Ectodermal cell (in vitro differentiated cells): ENCODE measurements around the gene KIZ.

Source experiments
- H3K27ac ChIP-seq: 2 replicates; pipeline ENCODE4 v1.7.0; 2013; ENCODE audit warnings: mild to moderate bottlenecking, low read depth, low read length; ENCODE audit not compliant: insufficient read depth, poor library complexity, severe bottlenecking
- H3K27me3 ChIP-seq: 2 replicates; pipeline ENCODE4 v1.7.0; 2013; ENCODE audit warnings: mild to moderate bottlenecking, low read length; ENCODE audit not compliant: insufficient read depth, control insufficient read depth, poor library complexity, severe bottlenecking
- H3K36me3 ChIP-seq: one replicate; pipeline ENCODE4 v1.7.0; 2013; ENCODE audit warnings: low read length; ENCODE audit not compliant: control insufficient read depth, insufficient read depth
- H3K4me1 ChIP-seq: one replicate; pipeline ENCODE4 v1.7.0; 2013; ENCODE audit warnings: low read length; ENCODE audit not compliant: control insufficient read depth, insufficient read depth
- H3K4me3 ChIP-seq: 2 replicates; pipeline ENCODE4 v1.7.0; 2013; ENCODE audit warnings: low read depth, low read length, control low read depth; ENCODE audit not compliant: insufficient read depth
- H3K9me3 ChIP-seq: 2 replicates; pipeline ENCODE4 v1.7.0; 2013; ENCODE audit warnings: mild to moderate bottlenecking, low read length, moderate library complexity; ENCODE audit not compliant: control insufficient read depth
- WGBS, 2 experiments: methylation state at CpG; one replicate each; pipeline ENCODE4 v1.1.7; 2013; ENCODE audit warnings: missing lambda C conversion rate in 2 of 2; 5-methylcytosine and 5-hydroxymethylcytosine counted together

KIZ gene

DNA sequence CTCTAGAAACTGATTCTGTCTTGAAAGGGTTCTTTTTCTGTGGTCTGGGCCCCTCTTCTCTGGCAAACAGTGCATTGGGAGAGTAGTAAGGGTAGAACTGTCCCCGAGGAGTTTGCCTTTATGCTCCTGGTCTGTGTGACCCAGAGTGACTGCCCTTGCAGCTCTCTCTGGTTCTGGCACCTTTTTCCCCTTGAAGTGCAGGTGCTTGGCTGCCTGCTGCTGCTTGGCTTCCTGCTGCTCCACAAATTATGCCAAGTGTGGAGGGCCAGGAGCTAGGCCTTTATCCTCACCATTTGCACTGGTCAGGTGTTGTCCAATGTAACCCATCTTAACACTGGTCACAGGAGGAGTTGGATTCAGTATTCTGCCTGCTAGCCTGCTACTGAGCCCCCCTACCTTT, 11.2 kb downstream of the KIZ start:
- Histone ChIP-seq H3K27me3 (no peaks in the 10 kb centered on the region), H3K27ac (no peak overlapping the region), H3K4me1 (no peaks in the 10 kb centered on the region), H3K36me3 (no peaks in the 10 kb centered on the region), H3K4me3 (no peak overlapping the region), H3K9me3 (no peaks in the 10 kb centered on the region)
- WGBS, 2 experiments = 90 to 91% methylated on average over 1 of the region's 1 CpG

DNA sequence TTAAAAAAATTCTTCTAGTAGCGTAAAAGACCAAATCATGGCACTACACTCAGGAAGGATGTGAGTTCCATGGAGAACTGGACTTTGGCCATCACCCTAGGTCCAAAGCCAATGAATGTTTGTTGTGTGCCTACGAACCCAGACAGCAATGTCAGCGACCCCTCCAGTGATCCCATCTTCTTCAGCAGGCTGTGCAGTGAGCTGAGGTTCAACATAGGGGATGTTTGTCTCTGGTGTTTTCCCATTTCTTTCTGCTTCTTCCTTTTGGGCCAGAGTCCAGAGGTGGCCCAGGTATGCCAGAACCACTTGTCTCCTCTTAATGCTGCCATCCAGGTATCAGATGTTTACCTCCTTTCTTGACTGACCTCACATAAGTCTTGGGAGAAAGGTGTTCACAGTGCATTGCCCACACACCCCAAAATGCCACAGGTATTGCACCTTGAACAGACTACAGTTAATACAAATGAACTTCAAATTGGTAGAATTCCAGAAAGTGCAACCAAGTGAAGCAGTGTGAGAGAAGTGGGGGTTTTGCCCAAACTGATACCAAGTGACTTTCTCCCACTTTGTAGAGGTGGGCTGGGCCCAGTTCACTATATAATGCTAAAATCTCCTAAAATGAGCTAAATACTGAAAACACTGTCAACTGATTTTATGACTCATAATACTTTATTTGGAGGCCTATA, 14.1 kb downstream of the KIZ start:
- WGBS, 2 experiments = 80 to 84% methylated on average over 3 of the region's 3 CpGs

DNA sequence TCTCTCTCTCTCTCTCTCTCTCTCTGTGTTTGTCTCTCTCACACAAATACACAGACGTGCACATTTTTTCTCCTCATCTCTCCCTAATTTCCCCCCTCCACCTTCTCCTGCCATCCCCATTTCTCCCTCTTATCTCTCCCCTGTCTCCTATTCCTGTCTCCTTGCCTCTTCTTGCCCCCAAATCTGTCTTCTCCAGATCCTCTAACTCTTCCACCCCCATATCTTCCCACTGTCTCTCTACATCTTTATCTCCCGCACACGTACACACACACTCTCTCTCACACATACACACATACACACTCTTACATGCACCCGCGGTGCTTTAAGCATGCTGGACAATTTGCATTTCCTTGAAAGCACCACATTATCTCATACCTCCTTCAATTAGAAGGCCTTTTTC, 15.9 kb downstream of the KIZ start:
- H3K4me3 ChIP-seq = no peak overlapping the region
- H3K9me3 ChIP-seq = no peaks in the 10 kb centered on the region
- WGBS, 2 experiments = 92% methylated on average over 5 of the region's 5 CpGs
- H3K27ac ChIP-seq = no peak overlapping the region
- no peaks in the 10 kb centered on the region for H3K4me1 ChIP-seq
- no peaks in the 10 kb centered on the region for H3K27me3 ChIP-seq
- H3K36me3 ChIP-seq = no peaks in the 10 kb centered on the region

More for the DNA sequence above, 14.1 kb downstream of the KIZ start:
- Histone ChIP-seq H3K27me3 (no peaks in the 10 kb centered on the region), H3K4me3 (no peak overlapping the region), H3K4me1 (no peaks in the 10 kb centered on the region), H3K27ac (no peak overlapping the region), H3K9me3 (no peaks in the 10 kb centered on the region), H3K36me3 (no peaks in the 10 kb centered on the region)

DNA sequence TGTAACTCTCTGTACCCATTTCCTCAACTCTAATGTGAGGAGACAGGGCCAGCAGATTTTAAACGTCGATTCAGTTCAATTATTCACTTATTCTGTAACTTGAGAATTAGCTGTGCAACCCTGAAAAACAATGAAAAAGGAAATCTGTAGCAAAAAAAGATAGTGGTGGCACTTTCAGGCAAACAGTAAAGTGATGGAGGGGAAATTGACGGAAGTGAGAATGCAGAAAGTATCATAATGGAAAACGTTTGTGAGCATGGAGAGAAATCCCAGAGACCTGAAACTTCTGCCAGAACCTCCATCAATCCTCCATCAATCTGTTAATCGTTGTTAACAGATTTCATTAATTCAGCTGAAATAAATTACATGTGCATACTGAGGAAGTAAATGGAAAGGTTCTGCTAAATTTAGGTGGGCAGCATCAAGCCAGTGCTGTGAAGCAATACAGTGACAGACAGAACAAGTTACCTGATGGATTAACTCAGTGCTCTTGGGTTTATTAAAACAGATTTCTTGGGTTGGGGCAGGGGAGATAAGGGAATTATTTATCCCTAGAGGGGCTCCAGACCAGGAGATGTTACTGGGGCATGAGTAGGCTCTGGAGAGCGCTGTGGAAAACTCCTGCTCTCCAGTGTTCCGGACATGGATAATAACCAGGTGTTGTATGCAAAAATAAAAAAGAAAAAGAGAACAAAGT, 17.5 kb downstream of the KIZ start:
- 94 to 97% methylated on average over 6 to 7 of the region's 7 CpGs for WGBS, 2 experiments
- Histone ChIP-seq H3K4me3 (no peak overlapping the region), H3K27ac (no peak overlapping the region), H3K36me3 (no peaks in the 10 kb centered on the region), H3K9me3 (no peaks in the 10 kb centered on the region), H3K4me1 (no peaks in the 10 kb centered on the region), H3K27me3 (no peaks in the 10 kb centered on the region)

DNA sequence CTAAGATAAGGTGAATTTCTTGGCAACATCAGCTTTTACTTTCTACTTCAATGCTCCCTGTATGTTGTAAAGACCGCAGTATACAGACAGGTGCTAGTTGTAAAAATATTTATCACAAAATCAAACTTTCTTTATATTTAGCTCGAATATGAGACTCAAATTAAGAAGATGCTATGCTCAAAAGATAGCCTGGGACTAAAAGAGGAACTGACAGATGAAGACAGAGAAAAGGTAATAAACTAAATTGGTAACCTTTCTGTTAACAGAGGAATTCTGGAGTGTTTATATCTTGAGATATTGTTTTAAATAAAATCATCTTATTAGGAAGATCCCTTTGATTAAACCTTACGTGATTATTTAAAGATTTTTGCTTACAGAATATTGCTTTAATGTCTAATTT, 19.5 kb downstream of the KIZ start:
- H3K27ac ChIP-seq = no peak overlapping the region
- H3K9me3 ChIP-seq = no peaks in the 10 kb centered on the region
- H3K27me3 ChIP-seq = no peaks in the 10 kb centered on the region
- no peaks in the 10 kb centered on the region for H3K4me1 ChIP-seq
- H3K36me3 ChIP-seq = no peaks in the 10 kb centered on the region
- 93 to 97% methylated on average over 2 to 3 of the region's 3 CpGs for WGBS, 2 experiments
- H3K4me3 ChIP-seq = no peak overlapping the region

DNA sequence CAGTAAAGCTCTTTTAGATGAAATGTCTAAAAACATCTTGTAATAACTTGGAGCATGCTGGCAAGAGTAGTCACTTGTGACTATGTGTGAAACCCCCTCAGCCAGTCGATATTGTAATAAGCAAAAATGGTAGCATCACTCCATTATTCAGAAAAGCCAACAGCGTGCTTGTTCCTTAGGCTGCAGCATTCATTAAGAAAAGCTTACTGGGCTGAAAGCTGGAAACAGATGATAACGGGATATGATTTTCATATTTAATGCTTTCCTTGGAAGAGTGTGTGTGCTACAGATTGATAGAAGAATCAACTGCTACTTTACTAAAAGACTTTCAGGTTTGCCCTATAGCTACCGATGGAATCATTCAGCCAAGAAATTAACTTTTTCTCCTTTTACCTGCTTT, 20.3 kb downstream of the KIZ start:
- no peak overlapping the region for H3K27ac ChIP-seq
- no peaks in the 10 kb centered on the region for H3K9me3 ChIP-seq
- H3K4me3 ChIP-seq = no peak overlapping the region
- H3K36me3 ChIP-seq = no peaks in the 10 kb centered on the region
- no peaks in the 10 kb centered on the region for H3K27me3 ChIP-seq
- no peaks in the 10 kb centered on the region for H3K4me1 ChIP-seq
- 89 to 99% methylated on average over 4 of the region's 4 CpGs for WGBS, 2 experiments

DNA sequence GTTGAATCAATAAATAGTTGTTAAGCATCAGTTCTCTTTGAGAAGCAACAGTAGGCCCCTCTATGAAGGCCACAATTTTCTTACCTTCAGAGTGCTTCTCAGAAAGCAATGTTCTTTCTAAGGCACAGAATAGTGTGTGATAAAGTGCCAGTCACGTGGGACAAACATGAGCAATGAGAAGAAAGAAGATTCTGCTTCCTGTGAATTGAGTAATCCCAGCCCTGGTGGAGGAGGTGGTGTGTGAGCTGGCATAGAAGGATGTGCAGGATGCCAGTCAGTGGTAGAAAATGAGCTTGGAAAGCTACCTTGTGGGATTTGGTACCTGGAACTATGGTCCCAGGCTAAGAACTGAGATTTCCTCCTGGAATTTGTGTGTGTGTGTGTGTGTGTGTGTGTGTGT, 21.7 kb downstream of the KIZ start:
- no peaks in the 10 kb centered on the region for H3K27me3 ChIP-seq
- H3K36me3 ChIP-seq = no peaks in the 10 kb centered on the region
- H3K4me1 ChIP-seq = no peaks in the 10 kb centered on the region
- no peak overlapping the region for H3K27ac ChIP-seq
- H3K9me3 ChIP-seq = no peaks in the 10 kb centered on the region
- no peak overlapping the region for H3K4me3 ChIP-seq
- 88 to 93% methylated on average over 1 of the region's 1 CpG for WGBS, 2 experiments

DNA sequence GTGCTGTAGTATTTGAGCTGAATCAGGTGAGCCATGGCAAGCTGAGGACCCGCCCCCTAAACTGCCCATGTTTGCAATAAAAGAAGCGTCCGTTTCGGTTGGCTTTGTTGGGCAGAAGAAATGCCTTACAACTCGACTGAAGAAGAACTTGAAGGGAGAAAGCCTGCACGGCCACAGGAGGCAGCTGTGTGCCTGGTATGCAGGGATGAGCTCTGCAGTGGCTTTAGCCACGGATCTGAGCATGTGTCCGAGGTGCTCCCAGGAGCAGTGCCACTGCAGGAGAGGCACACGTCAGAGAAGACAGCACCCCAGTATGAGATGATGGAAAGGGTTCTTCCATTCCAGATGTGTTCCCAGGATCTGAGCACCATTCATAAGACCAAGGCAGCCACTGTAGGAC, 23.5 kb downstream of the KIZ start:
- no peak overlapping the region for H3K4me3 ChIP-seq
- H3K27me3 ChIP-seq = no peaks in the 10 kb centered on the region
- H3K4me1 ChIP-seq = no peaks in the 10 kb centered on the region
- H3K36me3 ChIP-seq = no peaks in the 10 kb centered on the region
- no peak overlapping the region for H3K27ac ChIP-seq
- WGBS, 2 experiments = 83 to 86% methylated on average over 9 of the region's 9 CpGs
- no peaks in the 10 kb centered on the region for H3K9me3 ChIP-seq

DNA sequence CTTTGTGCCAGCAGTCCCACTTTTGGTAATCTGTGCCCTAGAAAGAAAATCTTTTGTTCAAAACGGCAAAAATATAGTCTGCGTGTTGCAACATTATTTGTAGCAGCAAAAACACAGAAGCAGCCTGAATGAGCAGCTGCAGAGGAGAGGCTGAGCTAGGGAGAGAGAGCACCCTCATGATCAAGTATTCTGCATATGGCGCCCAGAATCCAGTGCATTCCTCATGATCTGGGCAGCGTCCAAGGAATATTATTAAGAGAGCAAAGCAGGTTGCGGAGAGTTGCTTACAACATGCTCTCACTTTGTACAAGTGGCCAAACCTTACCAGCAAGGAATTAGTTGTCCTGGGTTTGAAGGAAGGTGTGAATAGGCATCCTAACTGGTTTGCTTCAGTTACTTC, 25.9 kb downstream of the KIZ start:
- Histone ChIP-seq H3K4me3 (no peak overlapping the region), H3K36me3 (no peaks in the 10 kb centered on the region), H3K27me3 (no peaks in the 10 kb centered on the region), H3K27ac (no peak overlapping the region), H3K9me3 (no peaks in the 10 kb centered on the region), H3K4me1 (no peaks in the 10 kb centered on the region)
- WGBS, 2 experiments = 87 to 96% methylated on average over 5 of the region's 5 CpGs

DNA sequence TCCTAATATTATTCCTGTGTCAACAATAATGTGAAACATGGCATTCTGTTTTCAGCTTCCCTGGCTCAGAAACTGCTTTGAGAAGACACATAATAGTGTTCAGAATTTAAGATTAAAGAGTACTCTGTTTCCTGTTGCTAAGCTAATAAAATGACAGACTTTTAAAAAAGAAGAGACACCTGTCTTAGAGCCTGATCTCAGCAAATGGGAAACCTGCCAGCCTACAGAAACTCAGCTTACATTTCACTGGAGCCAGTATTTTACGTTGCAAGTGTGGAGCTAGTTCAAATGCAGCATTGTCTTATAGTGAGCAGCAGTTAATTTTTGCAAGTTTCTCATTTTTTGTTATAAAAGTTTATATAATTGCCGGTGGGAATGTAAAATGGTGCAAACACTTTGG, 28.8 kb downstream of the KIZ start:
- no peaks in the 10 kb centered on the region for H3K27me3 ChIP-seq
- WGBS, 2 experiments = 68 to 85% methylated on average over 2 of the region's 2 CpGs
- no peak overlapping the region for H3K27ac ChIP-seq

More for the DNA sequence above, 28.8 kb downstream of the KIZ start:
- H3K4me1 ChIP-seq = no peaks in the 10 kb centered on the region
- no peak overlapping the region for H3K4me3 ChIP-seq
- no peaks in the 10 kb centered on the region for H3K9me3 ChIP-seq
- no peaks in the 10 kb centered on the region for H3K36me3 ChIP-seq
